Measurements from ENCODE around the gene ZBTB39. TPM values are rescaled to one million over a fixed set of nuclear protein-coding genes. Genes with fewer than 3 reads are reported as not detected.

The ZBTB39 gene
- total and polyA plus RNA-seq, 2 of the 13 experiments (the other 11 are each of a cell fraction or from before 2014, with no cell fraction given) = 6.5 to 6.9 TPM

DNA sequence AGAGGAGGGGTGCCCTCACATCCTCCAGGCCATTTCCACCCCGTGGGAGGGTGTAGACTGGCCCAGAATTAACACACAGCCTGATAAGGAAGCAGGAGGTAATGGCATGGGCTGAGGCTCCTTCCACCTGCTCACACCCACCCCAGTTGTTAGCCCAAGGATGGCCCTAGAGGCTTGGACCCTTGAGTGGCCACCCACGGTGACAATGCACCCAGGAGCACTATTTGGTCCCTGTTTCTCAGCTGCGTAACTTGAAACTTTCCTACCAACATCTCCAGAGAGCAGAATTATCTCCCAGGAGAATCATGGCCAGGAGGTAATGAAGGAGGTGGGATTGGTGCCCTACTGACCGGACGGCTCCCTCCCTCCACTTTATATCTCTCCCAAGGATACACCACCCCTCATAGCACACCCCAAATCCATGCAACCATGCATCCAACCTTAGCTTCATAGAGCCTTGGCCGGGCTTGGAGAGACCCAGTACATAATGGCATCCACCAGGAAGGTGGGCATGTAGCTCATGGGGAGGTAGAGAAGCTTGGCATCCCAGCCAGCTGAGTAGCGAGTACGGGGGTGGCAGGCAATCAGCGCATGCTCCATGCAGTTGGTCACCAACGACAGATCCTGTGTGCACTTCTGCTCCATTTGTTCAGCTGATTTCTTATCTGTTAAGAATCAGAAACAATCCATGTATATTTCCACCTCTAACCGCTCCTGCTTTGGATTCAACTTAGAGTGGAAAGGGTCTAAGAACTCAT lies 54.6 kb downstream of the ZBTB39 start:
- no TSS peak for BruUV-seq (replicated peaks)
- Histone ChIP-seq H3K4me3 (replicated peaks in 1 of 3; ENCODE audit: insufficient read depth in 1 of 3, low read depth in 2 of 3, low read length in 3 of 3) (no peak overlapping the region), H3K27me3 (ENCODE audit: control insufficient read depth in 1 of 2, insufficient read depth in 2 of 2, low read length in 2 of 2) (no peaks in the 10 kb centered on the region), H3K4me1 (ENCODE audit: insufficient read depth, low read length) (peaks cover 29% of the 10 kb centered on the region), H3K27ac (ENCODE audit: extremely low read length, insufficient read depth, low read length) (no peak overlapping the region), H2AFZ (ENCODE audit: low read length) (no peak overlapping the region), H3K4me2 (ENCODE audit: low read depth, low read length) (no peak overlapping the region), H3K9ac (ENCODE audit: insufficient read depth, low read depth, low read length) (no peak overlapping the region), H3K36me3 (replicated peaks in 1 of 2; ENCODE audit: control insufficient read depth in 1 of 2, insufficient read depth in 2 of 2, low read length in 2 of 2) (no peaks in the 10 kb centered on the region), H4K20me1 (ENCODE audit: insufficient read depth, low read length) (no peaks in the 10 kb centered on the region), H3K9me3 (ENCODE audit: low read length) (no peaks in the 10 kb centered on the region), H3K79me2 (ENCODE audit: insufficient read depth, low read length) (no peaks in the 10 kb centered on the region)
- ATAC-seq (no peak), DNase-seq (ENCODE audit: low spot score) (no peak), FAIRE-seq (no peak)
- 62% methylated on average over 8 of the region's 11 CpGs for WGBS (ENCODE audit: low lambda C conversion rate)
- CTCF ChIA-PET (ENCODE audit: low intra/inter-chr PET ratio, low total read pairs) = no interaction called here
- TF ChIP-seq, protein P1, sequence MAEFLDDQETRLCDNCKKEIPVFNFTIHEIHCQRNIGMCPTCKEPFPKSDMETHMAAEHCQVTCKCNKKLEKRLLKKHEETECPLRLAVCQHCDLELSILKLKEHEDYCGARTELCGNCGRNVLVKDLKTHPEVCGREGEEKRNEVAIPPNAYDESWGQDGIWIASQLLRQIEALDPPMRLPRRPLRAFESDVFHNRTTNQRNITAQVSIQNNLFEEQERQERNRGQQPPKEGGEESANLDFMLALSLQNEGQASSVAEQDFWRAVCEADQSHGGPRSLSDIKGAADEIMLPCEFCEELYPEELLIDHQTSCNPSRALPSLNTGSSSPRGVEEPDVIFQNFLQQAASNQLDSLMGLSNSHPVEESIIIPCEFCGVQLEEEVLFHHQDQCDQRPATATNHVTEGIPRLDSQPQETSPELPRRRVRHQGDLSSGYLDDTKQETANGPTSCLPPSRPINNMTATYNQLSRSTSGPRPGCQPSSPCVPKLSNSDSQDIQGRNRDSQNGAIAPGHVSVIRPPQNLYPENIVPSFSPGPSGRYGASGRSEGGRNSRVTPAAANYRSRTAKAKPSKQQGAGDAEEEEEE (CRISPR knock-in tag; IDR thresholded peaks at IDR 0.05; ENCODE audit: borderline replicate concordance) = no peak
- TF ChIP-seq GZF1 (CRISPR knock-in tag; IDR thresholded peaks at IDR 0.05) (no peak), RORA (CRISPR knock-in tag; IDR thresholded peaks at IDR 0.05) (no peak), PHF8 (CRISPR knock-in tag; IDR thresholded peaks at IDR 0.05) (no peak), THAP11 (CRISPR knock-in tag; IDR thresholded peaks at IDR 0.05) (no peak), KMT2A (CRISPR knock-in tag; IDR thresholded peaks at IDR 0.05) (no peak), TARDBP (CRISPR knock-in tag; IDR thresholded peaks at IDR 0.05) (no peak), GATAD1 (CRISPR knock-in tag; IDR thresholded peaks at IDR 0.05) (no peak)
- TF ChIP-seq, protein P2, sequence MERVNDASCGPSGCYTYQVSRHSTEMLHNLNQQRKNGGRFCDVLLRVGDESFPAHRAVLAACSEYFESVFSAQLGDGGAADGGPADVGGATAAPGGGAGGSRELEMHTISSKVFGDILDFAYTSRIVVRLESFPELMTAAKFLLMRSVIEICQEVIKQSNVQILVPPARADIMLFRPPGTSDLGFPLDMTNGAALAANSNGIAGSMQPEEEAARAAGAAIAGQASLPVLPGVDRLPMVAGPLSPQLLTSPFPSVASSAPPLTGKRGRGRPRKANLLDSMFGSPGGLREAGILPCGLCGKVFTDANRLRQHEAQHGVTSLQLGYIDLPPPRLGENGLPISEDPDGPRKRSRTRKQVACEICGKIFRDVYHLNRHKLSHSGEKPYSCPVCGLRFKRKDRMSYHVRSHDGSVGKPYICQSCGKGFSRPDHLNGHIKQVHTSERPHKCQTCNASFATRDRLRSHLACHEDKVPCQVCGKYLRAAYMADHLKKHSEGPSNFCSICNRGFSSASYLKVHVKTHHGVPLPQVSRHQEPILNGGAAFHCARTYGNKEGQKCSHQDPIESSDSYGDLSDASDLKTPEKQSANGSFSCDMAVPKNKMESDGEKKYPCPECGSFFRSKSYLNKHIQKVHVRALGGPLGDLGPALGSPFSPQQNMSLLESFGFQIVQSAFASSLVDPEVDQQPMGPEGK (CRISPR knock-in tag; IDR thresholded peaks at IDR 0.05) = no peak
- intact Hi-C loops (cut with micrococcal nuclease; ENCODE audit: unreplicated experiment) = no loop called here
- POLR2A ChIA-PET = no interaction called here
- in situ Hi-C loops (cut with HindIII; ENCODE audit: extremely low pct_ligation_motif_present, low pct_unique_long_range_greater_than_20kb) = no loop called here
